Fibroblast of the conjunctiva (primary cell): Measurements from ENCODE around the gene MLKL.

Source experiments
- DNase-seq: peaks from one replicate; pipeline ENCODE4 v3.0.0-alpha.2; 2010; ENCODE audit warnings: low read depth

MLKL gene

DNA sequence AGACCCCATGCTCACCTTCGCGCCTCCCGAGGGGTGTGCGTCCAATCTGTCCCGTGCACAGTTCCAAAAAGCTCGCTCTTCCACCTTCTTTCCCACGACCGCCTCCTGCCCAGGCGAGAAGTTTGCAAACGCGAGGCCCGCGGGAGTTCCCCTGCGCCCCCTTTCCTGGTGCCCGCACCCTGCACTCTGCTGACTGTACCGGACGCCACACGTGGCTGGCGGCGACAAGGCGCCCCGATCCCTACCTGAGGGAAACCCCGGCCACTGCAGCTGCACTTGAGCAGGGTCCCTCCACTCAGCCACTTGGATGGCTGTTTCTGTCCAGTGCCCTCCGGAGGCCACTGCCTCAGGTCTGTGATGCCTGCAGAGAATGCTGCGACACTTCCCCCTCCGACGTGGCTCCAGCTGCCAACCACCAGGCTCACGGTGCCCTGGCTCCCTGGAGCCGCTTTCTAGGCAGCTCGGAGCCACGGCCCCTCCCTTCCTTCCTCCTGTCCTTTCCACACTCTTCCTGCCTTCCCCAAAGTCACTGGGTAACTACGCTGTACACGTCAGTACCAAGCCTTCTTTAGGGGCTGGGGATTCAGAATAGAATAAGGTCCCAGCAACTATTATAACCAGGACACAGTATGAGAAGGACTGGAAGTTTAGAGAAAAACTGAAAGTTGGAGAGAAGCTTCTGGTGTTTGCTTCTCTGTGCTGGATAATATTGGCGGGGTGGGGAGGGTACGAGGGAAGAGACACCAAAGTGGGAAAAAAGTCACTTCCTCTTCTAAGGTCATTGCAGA is at the start of gene MLKL:
Gene MLKL (minus strand): TSS at position 425 of the 788 bp plus-strand sequence. CDS start 5,105 bp downstream, outside the sequence.
- DNase-seq: no peak

DNA sequence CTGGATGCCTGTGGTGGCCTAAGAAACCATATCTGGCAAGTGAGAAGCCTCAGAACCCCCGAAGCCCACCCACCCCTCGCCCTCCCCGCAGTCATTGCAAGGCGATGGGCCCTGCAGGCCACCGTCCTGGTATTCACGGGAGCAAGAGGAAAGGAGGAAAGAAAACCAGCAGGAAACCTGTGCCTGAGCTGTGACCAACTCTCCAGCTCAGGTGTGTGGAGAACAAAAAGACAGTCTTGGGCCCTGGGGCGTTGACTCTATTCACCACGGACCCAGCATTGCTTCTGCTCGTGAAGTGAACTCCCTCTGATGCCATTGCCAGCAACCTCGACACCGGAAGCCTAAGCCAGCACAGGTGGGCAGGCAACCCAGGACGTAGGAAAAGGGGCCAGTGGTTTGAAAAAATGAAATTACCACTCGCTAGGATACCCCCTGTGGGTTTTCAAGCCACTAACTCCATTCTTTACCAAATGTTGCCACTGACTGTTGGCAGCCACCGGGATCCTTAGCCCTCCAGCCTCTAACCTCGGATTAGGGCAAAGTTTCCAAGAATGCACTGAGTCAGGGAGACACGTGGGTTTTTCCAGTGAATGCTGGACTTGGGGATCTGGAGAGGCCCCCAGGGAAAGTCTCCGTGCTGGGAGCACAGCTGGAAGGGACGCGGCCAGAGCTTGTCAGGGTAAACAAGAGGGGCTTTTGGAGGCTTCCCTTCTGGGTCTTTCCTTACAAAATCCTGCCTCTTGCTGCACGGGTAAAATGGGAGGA is 48.8 kb upstream of the MLKL start:
- DNase-seq: no peak

DNA sequence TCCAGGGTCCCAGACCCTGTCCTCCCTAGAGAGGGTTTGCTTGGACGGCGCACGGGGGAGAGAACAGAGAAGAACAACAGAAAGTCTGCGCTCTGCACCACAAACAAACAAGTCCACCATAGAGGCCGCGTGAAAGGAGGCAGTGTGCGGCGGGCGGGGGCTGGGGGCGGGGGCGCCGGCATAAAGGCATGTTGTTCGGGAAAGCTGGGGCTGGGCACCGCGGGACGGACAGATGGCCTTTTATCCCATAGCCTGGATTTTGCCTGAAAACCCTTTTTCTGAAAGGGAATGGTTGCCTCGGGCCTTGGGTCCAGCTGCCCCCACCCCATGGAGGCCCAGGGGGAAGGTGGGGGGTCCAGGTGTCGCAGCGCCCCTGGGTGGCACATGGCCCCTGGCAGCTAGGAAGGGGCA is 48.0 kb upstream of the MLKL start:
- DNase-seq: no peak

DNA sequence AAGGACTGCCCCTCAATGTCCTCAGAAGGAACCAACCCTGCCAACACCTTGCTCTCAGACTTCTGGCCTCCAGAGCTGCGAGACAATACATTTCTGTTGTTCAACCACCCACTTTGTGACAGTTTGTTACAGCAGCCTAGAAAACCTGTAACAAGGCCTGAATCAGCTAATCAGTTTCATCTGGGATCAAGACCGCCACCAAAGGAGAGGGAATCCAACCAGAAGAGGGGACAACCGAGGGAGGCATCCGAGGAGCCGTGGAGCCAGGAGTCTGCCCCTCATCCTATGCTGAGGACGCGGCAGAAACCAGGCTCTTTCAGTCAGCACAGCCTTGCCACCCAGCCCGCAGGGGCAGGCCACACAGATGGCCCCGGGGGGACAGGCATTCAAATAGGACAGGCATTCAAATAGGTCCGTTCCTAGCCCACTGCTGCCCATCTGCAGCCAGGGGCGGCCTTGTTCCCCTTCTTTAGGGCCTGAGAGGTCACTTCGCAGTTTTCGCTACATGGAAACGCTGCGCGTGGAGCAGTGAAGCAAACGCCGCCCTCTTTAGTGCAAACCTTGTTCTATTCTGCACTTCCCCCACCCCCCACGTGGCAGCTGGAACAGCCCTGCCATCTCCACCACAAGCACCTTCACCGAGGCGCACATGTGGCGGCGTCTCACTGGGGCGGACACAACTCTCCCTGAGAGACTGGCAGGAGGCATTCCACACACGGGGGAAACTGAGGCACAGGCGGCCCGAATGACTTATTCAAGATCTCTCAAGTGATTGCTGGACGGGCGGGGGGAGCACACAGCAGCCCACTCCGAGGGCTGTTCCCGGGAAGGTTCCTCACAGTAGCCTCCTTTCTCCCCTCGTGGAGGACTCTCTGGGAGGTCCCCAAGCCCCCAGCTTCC is 47.3 kb upstream of the MLKL start:
- no peak for DNase-seq

DNA sequence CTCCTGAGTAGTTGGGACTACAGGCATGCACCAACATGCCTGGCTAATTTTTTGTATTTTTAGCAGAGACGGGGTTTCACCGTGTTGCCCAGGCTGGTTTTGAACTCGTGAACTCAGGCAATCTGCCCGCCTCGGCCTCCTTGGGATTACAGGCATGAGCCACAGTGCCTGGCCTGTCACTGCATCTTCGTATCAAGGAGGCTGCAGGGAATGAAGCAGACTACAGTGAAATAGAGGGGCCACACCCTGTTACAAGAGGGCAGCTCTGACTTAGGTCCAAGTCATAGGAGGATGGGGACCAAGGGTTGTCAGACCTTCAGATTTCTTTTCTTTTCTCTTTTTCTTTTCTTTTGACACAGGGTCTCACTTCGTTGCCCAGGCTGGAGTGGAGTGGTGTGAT is 45.3 kb upstream of the MLKL start:
- DNase-seq: no peak

DNA sequence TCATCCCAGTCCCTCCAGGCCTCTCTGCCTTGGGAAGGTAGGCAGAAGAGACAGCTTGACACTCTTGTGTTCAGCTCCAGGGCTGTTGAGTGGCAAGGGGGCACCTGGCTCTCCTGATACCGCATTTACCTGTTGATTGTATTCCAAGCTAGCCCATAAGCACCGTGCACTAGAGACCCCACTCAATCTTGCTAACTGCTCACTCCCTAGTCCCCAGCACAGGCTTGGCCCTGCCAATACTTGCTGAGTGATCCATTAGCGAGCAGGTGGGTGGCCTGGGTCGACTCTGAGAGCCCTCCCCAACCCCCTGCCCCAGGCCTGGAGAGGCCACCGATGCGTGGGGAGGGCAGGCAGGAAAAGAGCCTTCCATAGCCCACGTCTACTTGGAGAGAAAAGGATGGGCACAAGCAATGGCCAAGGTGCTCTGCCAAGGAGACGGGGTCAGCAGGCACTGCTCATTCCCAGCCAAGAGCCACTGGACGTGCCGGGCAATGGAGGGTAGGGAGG is 44.5 kb upstream of the MLKL start:
- no peak for DNase-seq

DNA sequence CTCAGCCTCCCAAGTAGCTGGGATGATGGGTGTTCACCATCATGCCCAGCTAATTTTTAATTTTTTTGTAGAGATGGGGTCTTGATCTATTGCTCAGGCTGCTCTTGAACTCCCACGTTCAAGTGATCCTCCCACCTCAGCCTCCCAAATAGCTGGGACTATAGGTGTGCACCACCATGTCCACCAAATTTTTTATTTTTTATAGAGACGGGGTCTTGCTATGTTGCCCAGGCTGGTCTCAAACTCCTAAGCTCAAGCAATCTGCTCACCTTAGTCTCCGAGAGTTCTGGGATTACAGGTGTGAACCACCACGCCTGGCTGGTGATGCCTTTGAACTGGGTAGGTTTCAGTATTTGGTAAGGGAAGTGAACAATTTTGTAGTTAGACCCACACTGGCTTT is 43.9 kb upstream of the MLKL start:
- no peak for DNase-seq

DNA sequence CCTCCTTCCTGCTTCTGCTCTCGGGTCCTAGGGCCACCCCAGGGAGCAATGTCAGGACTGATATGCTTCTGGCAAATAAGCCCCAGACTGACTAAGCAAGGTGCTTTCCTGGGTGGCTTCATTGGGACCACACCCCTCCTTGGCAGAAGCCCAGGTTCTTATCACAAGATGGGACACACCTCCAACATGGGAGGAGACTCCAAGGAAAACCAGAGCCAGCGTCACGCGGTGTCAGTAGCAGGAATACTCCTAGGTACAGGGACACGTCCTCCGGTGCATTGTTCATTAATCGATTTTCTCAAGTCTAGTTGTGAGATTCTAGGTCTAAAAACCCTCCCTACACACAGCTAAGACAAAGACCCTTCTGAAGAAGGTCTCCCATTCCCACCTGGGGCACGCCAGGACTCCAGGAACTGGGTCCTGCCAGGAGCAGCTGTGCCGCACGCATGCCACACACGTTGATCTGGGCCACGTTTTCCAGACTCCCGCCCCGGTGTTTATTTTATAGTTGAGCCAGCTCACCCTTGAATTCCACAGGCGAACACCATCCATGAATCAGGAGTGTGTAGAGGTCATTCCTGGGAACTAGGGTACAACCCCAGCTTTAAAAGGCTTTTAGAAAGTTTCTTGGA is 43.1 kb upstream of the MLKL start:
- no peak for DNase-seq

DNA sequence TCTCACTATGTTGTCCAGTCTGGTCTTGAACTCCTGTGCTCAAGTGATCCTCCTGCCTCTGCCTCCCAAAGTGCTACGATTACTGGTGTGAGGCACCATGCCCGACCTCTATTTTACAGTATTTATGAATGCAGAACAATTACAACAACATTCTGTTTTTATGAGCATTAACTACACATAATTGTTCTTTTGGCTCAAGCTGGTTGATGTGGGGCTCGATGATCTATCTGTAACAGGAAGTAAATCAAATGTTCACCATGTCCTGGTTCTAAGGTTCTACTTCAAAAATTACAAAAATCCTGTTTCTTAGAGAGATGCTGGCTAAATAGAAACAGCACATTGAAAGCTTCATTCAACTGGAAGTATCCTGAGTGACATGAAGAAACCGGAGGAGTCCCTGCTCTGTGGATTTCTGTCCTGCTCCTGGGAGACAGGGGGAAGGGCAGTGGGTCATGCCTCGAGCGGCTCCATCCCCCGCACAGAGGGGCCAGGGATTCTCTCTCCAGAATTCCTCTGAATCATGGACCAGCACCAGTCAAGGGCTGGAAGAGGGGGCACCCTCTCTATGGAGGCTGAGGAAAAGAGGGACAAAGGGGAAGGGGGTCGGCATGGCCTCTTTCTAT is 42.5 kb upstream of the MLKL start:
- no peak for DNase-seq

DNA sequence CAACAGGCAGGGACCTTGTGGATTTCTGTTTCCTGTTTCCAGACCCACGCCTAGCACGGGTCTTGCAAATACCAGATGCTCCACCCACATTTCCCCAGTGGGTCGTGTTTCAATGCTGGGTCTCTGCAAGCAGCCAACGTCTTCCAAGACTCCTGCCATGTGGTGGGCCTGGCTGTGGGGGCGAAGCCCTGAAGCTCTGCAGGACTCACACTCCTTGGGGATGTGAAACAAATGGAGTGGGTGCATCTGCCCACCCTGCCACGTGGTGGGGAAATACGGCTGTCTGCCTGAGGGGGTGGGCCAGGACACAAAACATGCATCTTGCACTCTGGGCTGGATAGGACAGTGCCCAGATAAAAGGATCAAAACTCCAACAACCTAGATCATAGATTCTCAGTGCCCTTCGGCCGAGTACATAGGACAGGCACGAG is 41.4 kb upstream of the MLKL start:
- DNase-seq: no peak

DNA sequence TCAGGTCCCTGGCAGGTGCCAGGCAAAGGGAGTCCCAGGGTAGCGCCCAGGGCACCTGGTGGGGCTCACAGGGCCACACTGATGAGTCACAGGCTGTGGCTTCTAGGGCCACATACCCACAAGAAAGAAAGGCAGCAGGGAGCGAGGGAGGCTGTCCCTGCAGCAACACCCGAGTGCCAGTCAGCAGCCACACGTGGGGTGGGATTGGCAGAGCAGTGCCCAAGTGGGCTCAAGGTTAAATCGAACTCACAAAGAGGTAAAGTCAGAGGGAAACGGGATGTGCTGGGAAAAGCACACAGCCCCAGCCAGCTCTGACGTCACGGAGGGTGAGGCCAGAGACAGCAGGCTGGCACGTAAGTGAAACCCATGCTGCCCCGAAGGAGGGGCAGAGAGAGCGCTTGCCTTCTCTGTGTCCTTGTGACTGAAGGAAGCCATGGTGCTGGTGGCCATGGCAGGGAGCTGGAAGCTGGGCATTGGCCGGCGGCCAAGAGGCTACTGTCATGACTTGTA is 40.2 kb upstream of the MLKL start:
- DNase-seq: no peak

DNA sequence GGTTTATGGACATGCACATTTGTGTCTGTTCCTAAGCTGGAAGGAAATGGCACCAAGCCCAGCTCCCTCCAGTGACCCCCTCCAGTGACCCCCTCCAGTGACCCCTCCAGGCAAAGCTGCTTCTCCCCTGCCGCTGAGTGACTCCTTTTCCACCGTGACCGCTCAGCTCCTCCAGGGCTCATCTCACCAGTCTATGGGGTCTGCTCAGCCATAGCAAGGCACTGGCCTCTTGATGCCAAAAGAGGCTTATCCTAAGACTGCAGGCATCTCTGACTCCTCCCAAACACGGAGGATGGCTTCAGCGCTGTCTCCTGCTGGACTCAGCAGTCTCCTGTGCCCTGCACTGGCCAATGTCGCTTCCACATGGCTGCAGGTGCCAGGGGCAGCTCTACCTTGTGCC is 38.6 kb upstream of the MLKL start:
- DNase-seq: no peak

DNA sequence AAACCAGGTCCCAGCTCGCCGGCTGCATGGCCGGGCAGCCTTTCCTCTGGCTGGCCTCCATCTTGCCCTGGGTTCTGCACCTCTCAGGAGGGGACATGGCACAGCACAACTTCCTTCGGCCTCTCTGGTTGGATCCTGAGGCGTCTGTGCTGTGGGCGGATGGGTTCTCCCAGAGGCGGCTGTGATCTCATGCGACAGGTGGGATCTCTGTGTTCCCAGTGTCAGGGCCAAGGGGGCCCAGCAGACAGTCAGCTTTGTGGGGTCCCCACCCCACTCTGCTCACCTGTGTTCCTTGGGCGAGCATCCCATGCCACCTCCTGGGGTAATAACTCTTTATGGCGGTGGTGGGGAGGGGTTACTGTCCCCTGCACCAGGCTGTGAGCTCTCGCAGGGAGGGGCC is 38.2 kb upstream of the MLKL start:
- DNase-seq: no peak

DNA sequence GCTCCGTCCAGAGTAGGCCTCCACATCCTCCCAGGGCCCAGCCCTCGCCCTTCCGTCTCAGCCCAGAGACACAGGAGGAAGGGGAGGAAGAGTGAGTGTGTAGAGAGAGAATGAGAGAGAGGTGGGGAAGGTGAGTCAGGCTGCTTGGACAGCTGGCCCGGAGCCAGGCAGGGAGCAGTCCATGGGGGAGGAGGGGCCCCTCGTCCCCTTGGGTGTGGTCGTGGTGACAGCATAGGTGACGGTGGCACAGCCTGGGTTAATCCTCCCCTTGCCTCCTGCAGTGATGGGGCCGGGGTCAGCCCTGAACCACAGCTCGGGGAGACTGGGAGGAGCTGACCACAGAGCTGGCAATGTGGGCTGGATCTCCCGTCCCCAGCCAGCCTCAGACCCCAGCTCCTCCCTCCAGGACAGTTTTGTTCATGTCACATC is 37.5 kb upstream of the MLKL start:
- DNase-seq: no peak

DNA sequence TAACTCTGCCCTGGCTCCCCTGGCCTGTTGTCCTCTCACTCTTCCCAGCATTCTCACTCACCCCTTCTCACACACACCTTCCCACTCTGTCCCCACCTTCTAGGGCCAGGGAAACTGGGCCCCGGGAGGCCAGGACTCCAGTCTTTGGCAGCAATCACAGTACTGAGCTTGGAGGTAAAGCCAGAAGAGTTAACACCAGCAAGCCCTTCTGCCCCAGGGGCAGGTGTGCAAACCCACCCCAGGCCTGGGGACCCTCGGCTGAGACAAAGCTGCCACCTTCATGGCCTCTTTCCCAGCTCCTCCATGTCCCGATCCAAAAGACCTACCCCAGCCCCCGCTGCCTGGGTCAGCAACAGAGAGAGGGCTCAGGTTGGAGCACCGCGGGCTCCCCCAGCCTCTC is 36.9 kb upstream of the MLKL start:
- DNase-seq: no peak

DNA sequence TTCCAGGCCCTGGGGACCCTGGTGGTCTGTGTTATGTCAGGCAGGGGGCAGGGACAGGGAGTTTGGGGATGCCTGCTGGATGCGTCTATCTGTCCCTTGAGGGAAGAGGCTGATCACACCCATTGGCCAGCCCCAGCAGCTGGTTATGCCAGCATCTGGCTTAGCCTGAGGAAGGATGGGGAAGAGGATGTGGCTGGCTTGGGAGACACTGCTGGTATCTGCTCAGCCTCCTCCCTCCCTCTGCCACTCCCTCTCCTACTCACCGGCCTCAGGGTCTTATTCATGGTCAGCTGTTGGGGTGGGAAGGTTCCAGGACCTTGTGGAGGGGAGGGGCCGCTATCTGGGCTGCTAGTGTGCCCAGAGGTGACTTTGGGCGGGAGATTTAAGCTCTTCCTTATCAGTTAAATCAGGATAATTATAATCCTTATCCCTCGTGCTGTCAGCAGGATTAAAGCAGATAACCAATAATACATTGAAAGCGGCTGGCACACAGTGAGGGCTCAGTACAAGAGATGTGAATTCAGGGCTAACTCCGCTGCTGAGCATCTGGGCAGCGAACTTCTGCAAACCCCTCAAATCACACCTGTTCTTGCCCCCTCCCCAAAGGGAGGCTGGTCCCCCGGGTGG is 36.0 kb upstream of the MLKL start:
- DNase-seq: no peak

DNA sequence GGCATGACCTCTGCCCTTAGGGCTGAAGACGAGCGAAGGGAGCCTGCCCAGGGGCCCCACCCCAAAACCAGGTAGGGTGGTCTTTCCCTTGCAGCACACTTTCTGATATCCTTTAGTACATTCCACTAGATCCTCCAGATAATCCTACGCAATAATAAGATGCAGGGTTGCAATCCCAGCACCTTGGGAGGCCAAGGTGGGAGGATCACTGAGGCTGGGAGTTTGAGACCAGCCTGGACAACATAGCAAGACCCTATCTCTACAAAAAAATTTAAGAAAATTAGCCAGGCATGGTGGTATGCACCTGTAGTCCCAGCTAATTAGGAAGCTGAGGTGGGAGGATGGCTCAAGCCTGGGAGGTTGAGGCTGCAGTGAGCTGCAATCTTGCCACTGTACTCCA is 34.9 kb upstream of the MLKL start:
- no peak for DNase-seq

DNA sequence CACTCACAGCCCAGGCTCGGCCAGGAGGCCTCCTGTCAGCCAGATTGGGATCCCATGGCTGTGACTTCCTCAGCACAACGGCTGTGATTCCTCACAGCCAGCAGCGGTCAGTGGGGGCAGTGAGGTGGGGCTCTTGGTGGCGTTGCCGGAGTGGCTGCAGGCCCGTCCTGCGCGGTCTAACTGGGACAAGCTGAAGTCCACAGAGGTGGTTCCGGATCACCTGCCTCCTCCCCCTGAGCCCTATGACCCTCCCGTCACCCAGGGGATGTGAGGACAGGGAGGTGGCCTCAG is 34.4 kb upstream of the MLKL start:
- DNase-seq: no peak

DNA sequence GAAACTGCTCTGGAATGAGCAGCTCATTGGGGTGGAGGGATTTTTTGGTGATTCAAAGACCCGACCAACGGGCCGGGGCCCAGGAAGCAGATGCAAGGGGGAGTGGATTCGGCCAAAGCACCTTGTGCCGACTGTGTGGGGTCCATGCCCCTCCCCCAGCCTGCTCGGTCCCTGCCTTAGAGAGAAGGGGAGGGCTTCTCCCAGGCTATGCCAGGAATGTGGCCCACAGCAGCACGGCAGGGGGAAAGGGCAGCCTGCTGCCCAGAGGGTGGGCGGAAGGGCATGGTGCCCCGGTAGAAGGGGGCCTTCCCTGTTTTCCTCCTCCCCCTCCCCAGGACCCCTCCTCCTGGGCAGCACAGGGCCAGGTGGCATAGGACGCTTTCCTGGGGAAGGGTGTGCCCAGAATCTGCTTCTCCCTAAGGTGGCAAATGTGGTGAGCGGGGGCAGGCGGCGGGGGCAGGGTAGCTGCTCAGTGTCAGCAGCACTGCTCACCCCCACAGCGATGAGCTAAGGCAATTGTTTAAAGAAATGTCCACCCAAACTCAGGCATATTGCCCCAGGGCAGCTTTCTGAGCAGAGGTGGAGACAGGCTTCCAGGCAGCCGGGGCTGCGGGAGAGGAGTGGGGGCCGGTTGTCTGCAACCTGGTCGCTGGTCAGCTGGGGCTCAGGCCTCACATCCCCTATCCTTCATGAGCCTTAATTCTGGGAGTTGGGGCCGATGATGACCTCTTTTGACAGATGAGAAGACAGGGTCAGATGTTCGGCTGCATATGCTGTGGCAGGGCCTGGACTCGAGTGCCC is 33.9 kb upstream of the MLKL start:
- no peak for DNase-seq
